Right ventricle myocardium superior (tissue), 1 donor: ENCODE results near the gene OR2L13. TPM values are rescaled to one million over a fixed set of nuclear protein-coding genes. Genes with fewer than 3 reads are reported as not detected.
"Not testable (repeated sequence)": the region's sequence is repeated elsewhere in the genome, so short reads cannot be mapped to it uniquely, and the experiment has no call there.

ENCODE experiments used
- ATAC-seq: fragments of 200-7000 bp; cut with Tn5 transposase; one replicate; pipeline ENCODE4 v1.9.1; 2020; ENCODE audit warnings: mild to moderate bottlenecking; ENCODE audit not compliant: poor library complexity
- DNase-seq: peaks from one replicate; pipeline ENCODE4 v3.0.0-alpha.2; 2020
- intact Hi-C: fragments of 100-400 bp; cut with DNase I; formaldehyde crosslinking; loops from one replicate; pipeline ENCODE4 v1.11.2; 2022
- long read RNA-seq: library from polyadenylated mRNA; unstranded; transcript quantifications from one replicate; pipeline ENCODE4 v2.0.0, GENCODE V29; 2021
- total RNA-seq: library from RNA; stranded (reverse); fragmentation: NEBNext Ultra II Directional; extraction: Animal tissue kit (Norgen Biotek cat#: 25700); gene quantifications from one replicate; pipeline ENCODE4 v1.2.1, GENCODE V29; 2021
- donor health status: DM: no; HTN: yes; CAD: no; lungs with severe emphysema.

The OR2L13 gene, protein sequence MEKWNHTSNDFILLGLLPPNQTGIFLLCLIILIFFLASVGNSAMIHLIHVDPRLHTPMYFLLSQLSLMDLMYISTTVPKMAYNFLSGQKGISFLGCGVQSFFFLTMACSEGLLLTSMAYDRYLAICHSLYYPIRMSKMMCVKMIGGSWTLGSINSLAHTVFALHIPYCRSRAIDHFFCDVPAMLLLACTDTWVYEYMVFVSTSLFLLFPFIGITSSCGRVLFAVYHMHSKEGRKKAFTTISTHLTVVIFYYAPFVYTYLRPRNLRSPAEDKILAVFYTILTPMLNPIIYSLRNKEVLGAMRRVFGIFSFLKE
- not detected for total RNA-seq
- long read RNA-seq = 0 reads

DNA sequence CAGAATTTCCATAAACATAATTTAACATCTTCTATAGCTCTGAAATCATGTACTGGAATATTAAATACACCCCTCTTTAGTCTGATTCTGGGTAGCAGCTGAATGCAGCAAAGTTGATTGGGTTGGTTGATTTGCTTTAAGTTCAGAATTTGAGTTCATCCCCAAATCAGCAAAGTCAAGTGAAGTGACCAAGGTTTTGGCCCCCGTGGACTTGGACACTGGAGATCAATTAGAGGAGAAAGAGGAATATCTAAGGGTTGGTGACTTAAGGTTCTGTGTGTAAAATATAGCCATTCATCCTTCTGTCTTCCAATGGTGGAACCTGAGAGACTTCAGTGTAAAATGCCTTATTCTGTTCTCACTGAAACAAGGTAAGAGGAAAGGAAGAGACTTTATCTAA lies at the start of gene OR2L13:
TSS of gene OR2L13 (plus strand) at position 301 of the 400 bp plus-strand sequence. CDS start 4,192 bp downstream, outside the sequence.
- no peak for DNase-seq
- no peak for ATAC-seq
- intact Hi-C loops = no loop called here

DNA sequence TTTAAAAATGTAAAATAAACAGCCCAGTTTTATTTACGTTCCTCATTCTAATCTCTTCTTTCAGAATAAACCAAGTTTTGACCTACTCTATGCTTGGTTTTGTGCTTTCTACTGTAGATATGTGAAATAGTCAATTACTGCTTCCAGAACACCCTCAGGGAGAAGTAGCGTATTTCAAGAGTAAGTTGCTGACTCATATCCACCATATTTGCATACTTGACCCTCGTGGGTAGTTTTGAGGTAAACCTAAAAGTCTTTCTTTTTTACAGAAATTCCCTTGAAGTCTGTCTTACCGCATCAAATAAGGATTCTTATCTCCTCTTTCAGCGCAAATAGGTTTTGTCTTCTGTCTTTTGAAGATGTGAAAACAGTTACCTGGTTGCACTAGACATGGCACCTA lies 49.8 kb upstream of the OR2L13 start:
- intact Hi-C loops = no loop called here
- no peak for DNase-seq
- no peak for ATAC-seq

DNA sequence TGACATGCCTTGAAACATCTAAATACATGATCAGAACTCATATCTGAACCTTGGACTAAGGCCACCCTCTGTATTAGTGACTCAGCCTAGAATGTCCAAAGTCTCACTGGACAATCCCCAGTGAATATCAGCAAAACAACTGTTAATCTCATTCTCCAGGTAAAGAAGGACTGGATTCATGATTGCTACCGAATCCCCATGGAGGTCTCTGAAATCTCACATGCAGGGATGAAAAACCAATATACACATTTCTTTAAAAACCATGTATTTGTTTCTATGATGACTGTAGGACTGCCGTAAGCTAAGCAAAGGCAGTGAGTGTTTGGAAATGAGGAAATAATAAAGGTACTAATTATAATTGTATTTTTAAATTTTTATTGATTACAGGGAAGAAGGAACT lies 48.4 kb upstream of the OR2L13 start, which contains the start of gene OR2L3:
TSS of gene OR2L3 (plus strand) at position 301 of the 400 bp plus-strand sequence. CDS start 13,846 bp downstream, outside the sequence.
- ATAC-seq = no peak
- intact Hi-C loops = no loop called here
- no peak for DNase-seq

DNA sequence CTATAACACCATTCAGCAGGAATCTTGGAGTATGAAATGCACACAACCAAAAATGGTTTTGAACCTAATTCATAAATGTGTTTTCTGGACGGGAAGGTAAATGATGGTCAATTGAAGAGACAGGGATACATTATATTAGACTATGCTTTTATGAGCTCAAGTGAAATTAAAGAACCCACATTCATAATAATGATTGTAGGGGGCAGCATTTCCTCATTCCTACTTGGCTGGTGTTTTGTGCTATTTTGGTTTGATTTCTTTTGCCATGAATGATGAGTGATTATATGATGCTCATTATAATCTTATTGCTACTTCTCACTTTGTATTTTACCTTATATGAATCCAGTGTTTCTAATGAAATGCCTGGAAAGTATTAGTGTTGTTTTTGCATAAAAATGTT lies 48.0 kb upstream of the OR2L13 start:
- ATAC-seq (no peak), DNase-seq (no peak)
- intact Hi-C loops = no loop called here

DNA sequence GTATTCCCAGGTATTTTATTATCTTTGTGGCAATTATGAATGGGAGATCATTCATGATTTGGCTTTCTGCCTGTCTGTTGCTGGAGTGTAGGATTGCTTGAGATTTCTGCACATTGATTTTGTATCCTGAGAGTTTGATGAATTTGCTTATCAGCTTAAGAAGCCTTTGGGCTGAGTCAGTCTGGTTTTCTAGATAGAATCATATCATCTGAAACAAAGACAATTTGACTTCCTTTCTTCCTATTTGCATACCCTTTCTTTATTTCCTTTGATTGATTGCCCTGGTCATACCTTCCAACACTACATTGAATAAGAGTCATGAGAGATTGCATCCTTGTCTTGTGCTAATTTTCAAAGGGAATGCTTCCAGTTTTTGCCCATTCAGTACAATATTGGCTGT lies 40.3 kb upstream of the OR2L13 start:
- no peak for ATAC-seq
- no peak for DNase-seq
- intact Hi-C loops = no loop called here

DNA sequence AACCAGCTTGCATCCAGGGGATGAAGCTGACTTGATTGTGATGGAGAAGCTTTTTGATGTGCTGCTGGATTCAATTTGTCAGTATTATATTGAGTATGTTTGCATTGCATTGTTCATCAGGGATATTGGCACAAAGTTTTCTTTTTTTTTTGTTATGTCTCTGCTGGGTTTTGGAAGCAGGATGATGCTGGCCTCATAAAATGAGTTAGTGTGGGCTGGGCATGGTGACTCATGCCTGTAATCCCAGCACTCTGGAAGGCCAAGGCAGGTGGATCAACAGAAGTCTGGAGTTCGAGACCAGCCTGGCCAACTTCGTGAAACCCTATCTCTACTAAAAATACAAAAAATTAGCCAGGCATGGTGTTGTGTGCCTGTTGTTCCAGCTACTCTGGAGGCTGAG lies 39.7 kb upstream of the OR2L13 start:
- ATAC-seq (no peak), DNase-seq (no peak)
- intact Hi-C loops = no loop called here

DNA sequence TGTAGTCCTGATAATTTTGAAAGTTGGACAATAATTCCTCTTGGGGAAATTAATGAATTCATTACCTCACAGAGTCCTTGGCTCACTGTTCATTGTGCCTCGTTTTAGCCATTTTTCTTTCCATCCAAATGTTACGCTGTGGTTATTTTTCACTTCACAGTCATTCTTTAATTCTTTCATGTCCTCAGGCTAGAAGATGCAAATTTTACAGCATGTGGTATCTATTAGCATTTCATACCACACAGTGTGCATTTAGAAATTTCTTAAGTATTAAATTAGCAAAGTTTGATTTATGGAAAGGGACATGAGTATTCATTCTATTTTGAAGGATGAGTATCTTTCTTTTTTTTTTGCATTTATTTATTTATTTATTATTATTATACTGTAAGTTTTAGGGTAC lies 29.9 kb upstream of the OR2L13 start:
- no peak for ATAC-seq
- no peak for DNase-seq
- intact Hi-C loops = no loop called here

DNA sequence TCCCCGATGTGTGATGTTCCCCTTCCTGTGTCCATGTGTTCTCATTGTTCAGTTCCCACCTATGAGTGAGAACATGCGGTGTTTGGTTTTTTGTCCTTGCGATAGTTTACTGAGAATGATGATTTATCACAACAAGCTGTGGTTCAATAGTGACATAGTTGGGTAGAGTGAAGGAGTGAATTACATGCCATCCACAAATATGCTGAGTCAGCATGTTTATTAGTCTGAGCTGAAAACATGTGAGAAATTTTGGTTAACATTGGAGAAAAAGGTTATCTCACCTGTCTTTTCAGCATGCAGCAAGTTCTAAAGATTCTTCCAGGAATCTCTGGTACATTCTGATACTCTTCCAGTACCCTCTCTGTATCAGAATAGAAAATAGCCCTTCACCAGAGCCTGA lies 29.4 kb upstream of the OR2L13 start:
- no peak for ATAC-seq
- DNase-seq = no peak

DNA sequence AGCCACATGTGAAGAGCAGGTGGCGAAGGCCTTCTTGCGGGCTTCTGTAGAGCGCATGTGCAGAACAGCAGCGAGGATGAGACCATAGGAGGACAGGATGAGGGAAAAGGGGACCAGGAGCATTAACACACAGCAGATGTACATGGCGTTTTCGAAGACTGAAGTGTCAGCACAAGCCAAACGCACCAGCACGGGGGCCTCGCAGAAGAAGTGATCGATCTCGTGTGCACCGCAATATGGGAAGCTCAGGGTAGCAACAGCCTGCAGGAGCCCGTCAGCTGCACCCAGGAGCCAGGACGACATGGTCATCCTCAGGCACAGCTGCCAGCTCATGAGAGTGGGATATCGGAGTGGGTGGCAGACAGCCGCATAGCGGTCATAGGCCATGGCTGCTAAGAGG lies 11.1 kb upstream of the OR2L13 start:
- DNase-seq, ATAC-seq, intact Hi-C loops: not testable (repeated sequence)

More for the DNA sequence above, 29.4 kb upstream of the OR2L13 start:
- intact Hi-C loops = no loop called here

DNA sequence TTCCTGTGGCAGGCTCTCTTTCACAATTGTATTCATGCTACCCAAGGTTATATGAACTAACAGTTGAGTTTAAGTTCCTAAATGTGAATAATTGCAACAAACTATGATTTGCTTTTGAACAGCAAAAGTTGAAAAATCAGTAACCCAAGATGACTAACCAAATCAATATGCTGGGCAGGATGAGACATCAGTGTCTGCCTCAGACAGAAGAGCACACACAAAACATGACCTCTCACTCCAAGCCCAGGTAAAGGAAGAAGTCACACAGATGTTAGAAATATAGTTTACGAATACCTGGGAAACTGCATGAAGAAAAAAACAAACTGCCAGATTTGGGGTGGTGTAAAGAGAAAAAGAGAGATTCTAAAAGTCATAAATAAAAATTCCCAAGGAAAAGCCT lies 3.5 kb downstream of the OR2L13 start:
- ATAC-seq = no peak
- no peak for DNase-seq
- intact Hi-C loops = no loop called here

DNA sequence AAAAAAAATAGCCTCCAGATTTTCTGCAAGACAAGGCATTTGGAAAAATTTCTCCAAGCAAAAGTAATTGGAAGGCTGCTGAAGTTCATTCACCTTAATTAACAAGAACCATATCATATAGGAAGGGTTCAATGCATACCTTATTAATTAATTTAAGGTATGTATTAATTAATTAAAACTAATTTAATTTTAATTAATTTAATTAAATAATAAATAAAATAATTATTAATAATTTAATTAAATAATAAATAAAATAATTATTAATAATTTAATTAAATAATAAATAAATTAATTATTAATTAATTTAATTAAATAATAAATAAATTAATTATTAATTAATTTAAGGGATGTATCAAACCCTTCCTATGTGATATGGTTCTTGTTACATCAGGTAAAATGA lies 7.9 kb downstream of the OR2L13 start:
- intact Hi-C loops = no loop called here
- ATAC-seq = no peak
- no peak for DNase-seq

DNA sequence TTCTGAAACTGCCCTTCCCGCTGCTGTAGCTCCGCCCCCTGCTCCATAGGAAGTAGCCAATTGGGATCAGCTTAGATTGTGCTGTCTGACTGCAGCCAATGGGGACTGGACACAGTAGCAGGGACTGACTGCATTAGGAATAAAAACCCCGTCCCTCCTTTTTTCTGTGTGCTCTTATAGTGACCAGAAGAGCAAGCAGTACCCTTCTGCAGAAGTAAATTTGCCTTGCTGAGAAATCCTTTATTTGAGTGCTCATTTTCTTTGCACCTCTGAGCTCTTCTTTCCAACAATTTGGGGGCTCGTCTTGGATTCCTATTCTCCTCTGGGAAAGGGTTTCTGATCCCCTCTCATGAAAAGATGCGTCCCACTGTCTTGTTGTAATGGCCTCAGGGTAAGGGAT lies 16.2 kb downstream of the OR2L13 start:
- DNase-seq (no peak), ATAC-seq (no peak)
- intact Hi-C loops = no loop called here

DNA sequence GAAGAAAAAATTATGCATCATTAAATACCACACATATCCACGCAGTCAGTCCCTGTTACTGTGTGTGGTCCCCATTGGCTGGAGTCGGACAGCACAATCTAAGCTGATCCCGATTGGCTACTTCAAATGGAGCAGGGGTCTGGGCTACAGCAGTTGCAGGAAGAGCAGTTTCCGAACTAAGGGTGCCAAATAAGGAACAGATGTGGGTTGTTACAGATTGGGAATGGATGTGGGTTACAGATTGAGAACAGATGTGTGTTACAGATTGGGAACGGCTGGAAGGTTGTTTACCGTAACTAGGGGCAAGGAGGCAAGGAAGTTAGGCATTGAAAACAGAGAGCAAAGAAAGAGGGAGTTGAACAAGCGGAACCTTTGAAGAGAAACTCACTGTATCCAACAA lies 19.9 kb downstream of the OR2L13 start:
- no peak for DNase-seq
- no peak for ATAC-seq
- intact Hi-C loops = no loop called here

DNA sequence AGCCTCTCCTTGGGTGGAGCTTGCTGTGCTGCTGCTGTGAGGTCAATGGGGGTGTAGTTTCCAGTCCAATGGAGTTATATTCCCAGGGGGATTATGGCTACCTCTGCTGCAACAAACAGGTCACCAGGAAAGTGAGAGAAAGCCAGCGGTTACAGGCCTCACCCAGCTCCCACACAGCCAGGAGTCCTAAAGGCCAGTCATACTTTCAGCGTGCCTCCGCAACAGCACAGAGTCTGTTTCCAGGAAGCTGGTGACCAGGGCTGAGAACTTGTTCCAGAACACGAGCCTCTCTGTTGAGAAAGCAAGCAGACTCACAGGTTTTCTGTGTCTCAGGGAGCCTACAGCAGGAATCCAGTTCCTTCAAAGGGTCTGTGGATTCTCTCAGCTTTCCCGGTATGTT lies 32.7 kb downstream of the OR2L13 start:
- DNase-seq (no peak), ATAC-seq (no peak)
- intact Hi-C loops = no loop called here

DNA sequence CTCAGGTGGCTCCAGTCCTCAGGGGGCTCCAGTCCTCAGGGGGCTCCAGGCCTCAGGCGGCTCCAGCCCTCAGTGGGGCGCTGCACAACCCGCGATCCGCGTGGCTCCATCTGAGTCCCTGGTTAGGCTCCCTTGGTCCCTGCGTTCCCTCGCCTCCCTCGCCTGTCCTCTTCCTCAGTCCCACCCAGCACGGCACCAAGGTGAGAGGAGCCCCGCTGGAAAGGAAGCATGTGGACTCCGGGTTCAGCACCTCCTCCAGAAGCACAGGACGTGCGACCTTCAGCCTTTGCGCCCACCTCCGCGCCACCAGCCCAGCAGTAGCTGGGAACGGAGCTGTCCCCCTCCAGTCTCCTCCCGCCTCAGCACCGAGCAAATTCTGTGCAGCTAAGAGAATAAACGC lies 41.8 kb downstream of the OR2L13 start:
- ATAC-seq = no peak
- DNase-seq = no peak
- intact Hi-C loops = no loop called here

DNA sequence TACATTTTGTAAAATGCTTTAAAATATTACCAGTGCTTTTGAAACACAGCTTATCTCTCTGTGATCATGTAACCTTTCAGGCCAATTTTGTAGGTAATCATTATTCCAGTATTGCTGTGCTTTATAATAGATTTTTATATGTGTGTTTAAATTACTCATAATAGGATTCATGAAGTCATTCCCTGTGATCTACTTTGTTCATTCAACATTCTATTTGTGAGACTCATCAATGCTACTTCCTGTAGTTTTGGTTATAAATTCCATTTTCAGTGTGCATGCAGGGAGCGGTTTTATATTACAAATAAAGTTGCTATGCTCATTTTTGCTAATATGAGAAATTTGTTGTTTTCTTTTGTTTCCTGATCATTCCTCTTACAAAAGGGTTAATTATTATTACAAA lies 45.9 kb downstream of the OR2L13 start:
- DNase-seq = no peak
- no peak for ATAC-seq
- intact Hi-C loops = no loop called here

DNA sequence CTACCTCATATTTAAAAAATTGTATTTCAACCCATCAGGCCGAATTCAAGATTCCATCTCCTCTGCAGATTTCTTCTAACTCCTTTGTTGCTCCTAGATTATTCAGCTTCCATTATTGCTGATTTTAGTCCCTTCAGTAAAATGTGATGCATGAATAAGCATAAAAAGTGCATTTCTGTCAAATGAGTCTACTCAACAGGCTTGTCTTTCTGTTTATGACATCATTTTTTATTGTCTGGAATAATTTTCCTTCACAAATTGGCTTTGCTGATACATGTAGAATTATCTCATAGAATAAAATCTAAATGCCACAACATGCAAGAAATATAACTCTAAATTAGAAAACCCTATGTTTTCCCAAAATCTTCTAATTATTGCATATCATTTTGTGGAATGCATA lies 48.3 kb downstream of the OR2L13 start:
- DNase-seq (no peak), ATAC-seq (no peak)
- intact Hi-C loops = no loop called here

DNA sequence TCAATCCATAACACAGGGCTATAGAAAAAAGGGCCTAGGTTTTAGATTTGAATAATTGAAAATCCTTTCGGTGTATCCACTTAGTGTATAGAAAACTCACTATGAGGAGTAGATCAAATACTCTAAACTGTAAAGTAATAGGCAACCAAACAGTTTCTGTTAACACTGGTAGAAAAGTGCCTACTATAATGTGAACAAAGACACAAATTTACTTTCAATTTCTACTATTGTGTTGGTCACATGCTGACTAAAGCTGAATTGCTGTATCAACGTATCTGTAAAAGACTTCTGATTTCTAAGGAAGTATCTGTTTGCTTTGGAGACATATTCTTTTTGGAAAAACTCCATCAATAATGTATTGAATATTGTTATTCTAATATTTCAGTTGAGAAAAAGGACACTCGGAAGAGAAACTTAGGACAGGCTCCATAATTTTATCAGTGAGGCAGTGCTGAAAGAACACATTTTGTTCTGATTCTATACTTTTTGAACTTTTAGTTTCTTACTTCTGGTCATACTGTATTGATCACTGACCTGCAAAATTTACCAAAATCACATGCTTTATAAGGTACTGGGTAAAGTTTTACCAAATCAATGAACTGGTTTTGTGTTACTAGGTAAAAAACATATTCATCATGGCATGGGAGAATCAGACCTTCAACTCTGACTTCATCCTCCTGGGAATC lies 49.7 kb downstream of the OR2L13 start, which contains the start of gene OR2M5:
TSS of gene OR2M5 (plus strand) at position 636 of the 686 bp plus-strand sequence. CDS start at position 636, 0 bp downstream.
- intact Hi-C loops = no loop called here
- DNase-seq (no peak), ATAC-seq (no peak)
